PFSK-1 (cell line): ENCODE results near the gene CLUH.

Source experiments
- FOXP2 ChIP-seq: optimal IDR thresholded peaks from 2 replicates; pipeline ENCODE3; 2011; ENCODE audit warnings: borderline replicate concordance, control low read depth, inconsistent platforms; ENCODE audit not compliant: insufficient read depth; ENCODE audit errors: extremely low read length, extremely low read depth
- POLR2AphosphoS5 ChIP-seq: IDR thresholded peaks from 2 replicates; pipeline ENCODE4 v1.6.1; 2012; ENCODE audit warnings: low read depth, mild to moderate bottlenecking, control low read depth, low read length, moderate library complexity
- REST ChIP-seq, 2 experiments: IDR thresholded peaks; 2 replicates each; pipeline versions ENCODE4 v1.6.1 to v1.8.0; 2011 to 2012; ENCODE audit warnings: low read depth in 2 of 2, low read length in 2 of 2, control low read depth in 1 of 2, inconsistent platforms in 1 of 2, mild to moderate bottlenecking in 1 of 2, moderate library complexity in 1 of 2; ENCODE audit not compliant: insufficient read depth in 1 of 2
- SIN3A ChIP-seq: IDR thresholded peaks from 2 replicates; pipeline ENCODE4 v1.6.1; 2012; ENCODE audit warnings: mild to moderate bottlenecking, low read length, moderate library complexity, borderline replicate concordance; ENCODE audit not compliant: insufficient read depth
- TAF1 ChIP-seq: IDR thresholded peaks from 2 replicates; pipeline ENCODE4 v1.6.1; 2012; ENCODE audit warnings: low read length, control low read depth, borderline replicate concordance; ENCODE audit not compliant: insufficient read depth

The CLUH gene

GRCh38 chr17:2649191-2649590 lies 62.4 kb downstream of the CLUH start:
- TF ChIP-seq REST (IDR thresholded peaks at IDR 0.05; ENCODE audit: insufficient read depth in 1 of 2, low read depth in 2 of 2, low read length in 2 of 2) (no peak), TAF1 (no peak), FOXP2 (no peak), POLR2AphosphoS5 (no peak), SIN3A (no peak)

- TF ChIP-seq TAF1, result no peak
- TF ChIP-seq FOXP2, result no peak
- no peak for TF ChIP-seq POLR2AphosphoS5
- no peak for TF ChIP-seq REST (IDR thresholded peaks at IDR 0.05; ENCODE audit: insufficient read depth in 1 of 2, low read depth in 2 of 2, low read length in 2 of 2)
- TF ChIP-seq SIN3A, result no peak
Measured at GRCh38 chr17:2647957-2648356, 63.6 kb downstream of the CLUH start.

- TF ChIP-seq FOXP2 (no peak), POLR2AphosphoS5 (no peak), REST (IDR thresholded peaks at IDR 0.05; ENCODE audit: insufficient read depth in 1 of 2, low read depth in 2 of 2, low read length in 2 of 2) (no peak), SIN3A (no peak), TAF1 (no peak)
Measured at GRCh38 chr17:2644971-2645370, 66.6 kb downstream of the CLUH start.
